HepG2 (cell line): Measurements from ENCODE around the gene NUDT3. TPM values are rescaled to one million over a fixed set of nuclear protein-coding genes. Genes with fewer than 3 reads are reported as not detected.
"Not testable (repeated sequence)": the region's sequence is repeated elsewhere in the genome, so short reads cannot be mapped to it uniquely, and the experiment has no call there.

Experiments
- ATAC-seq: fragments of 200-7000 bp; cut with Tn5 transposase; 3 replicates; pipeline ENCODE4 v1.9.1; 2020; ENCODE audit warnings: mild to moderate bottlenecking, moderate library complexity
- BruUV-seq: library from RNA; stranded (reverse); fragments of 400-500 nt; replicated peaks from 2 replicates; lab custom pipeline; 2021; lab: Mats Ljungman, UMichigan
- CTCF ChIA-PET: fragments of 300-600 bp; formaldehyde crosslinking; extraction: SDS; loops from one replicate; lab custom pipeline; 2021; ENCODE audit warnings: low total read pairs, inconsistent platforms, low intra/inter-chr PET ratio; lab: Yijun Ruan, JAX
- POLR2A ChIA-PET: fragments of 350-600 bp; sonication (Branson Sonifier 250); formaldehyde crosslinking; loops from one replicate; lab custom pipeline; 2020; ENCODE audit warnings: antibody characterized with exemption, inconsistent platforms; lab: Yijun Ruan, JAX
- DNase-seq: peaks from one replicate; pipeline ENCODE4 v3.0.0-alpha.2; 2015; ENCODE audit warnings: low spot score
- FAIRE-seq: peaks from 3 replicates; lab custom pipeline; 2011; peaks lifted over from hg19 to GRCh38; lab: Jason Lieb, UNC
- H2AFZ ChIP-seq: one replicate; pipeline ENCODE4 v1.6.1; 2011; ENCODE audit warnings: low read length, inconsistent platforms
- H3K27ac ChIP-seq: fragments of 300-600 bp; 3 replicates; pipeline ENCODE4 v1.8.0; 2011; ENCODE audit warnings: mixed run types, mild to moderate bottlenecking, mixed read lengths, low read length, inconsistent platforms; ENCODE audit not compliant: insufficient read depth; ENCODE audit errors: extremely low read length
- H3K27me3 ChIP-seq, 2 experiments: fragments of 200-600 bp in 1 of 2; 2 replicates in 1 of 2; 3 replicates in 1 of 2; pipeline versions ENCODE4 v1.6.0 to v1.8.0; 2011; ENCODE audit warnings: low read length in 2 of 2, mild to moderate bottlenecking in 2 of 2, moderate library complexity in 2 of 2, inconsistent platforms in 1 of 2; ENCODE audit not compliant: insufficient read depth in 2 of 2, control insufficient read depth in 1 of 2
- H3K36me3 ChIP-seq, 2 experiments: fragments of 200-600 bp in 1 of 2; replicated peaks in 1 of 2; 2 replicates in 1 of 2; 3 replicates in 1 of 2; pipeline versions ENCODE4 v1.5.1 to v1.8.0; 2011; ENCODE audit warnings: low read length in 2 of 2, inconsistent platforms in 1 of 2; ENCODE audit not compliant: insufficient read depth in 2 of 2, control insufficient read depth in 1 of 2
- H3K4me1 ChIP-seq: 2 replicates; pipeline ENCODE4 v1.5.1; 2012; ENCODE audit warnings: low read length, inconsistent platforms; ENCODE audit not compliant: insufficient read depth
- H3K4me2 ChIP-seq: 2 replicates; pipeline ENCODE4 v1.6.0; 2011; ENCODE audit warnings: low read depth, low read length, inconsistent platforms
- H3K4me3 ChIP-seq, 3 experiments: fragments of 200-600 bp in 1 of 3; sonication (generic), shearing (Covaris generic) in 1 of 3; replicated peaks in 1 of 3; 2 replicates each; pipeline ENCODE4 v1.5.1; 2011 to 2016; ENCODE audit warnings: low read length in 3 of 3, inconsistent platforms in 2 of 3, low read depth in 2 of 3, mild to moderate bottlenecking in 2 of 3, control low read depth in 1 of 3, mixed read lengths in 1 of 3; ENCODE audit not compliant: insufficient read depth in 1 of 3
- H3K79me2 ChIP-seq: one replicate; pipeline ENCODE4 v1.6.1; 2011; ENCODE audit warnings: low read length, inconsistent platforms; ENCODE audit not compliant: insufficient read depth
- H3K9ac ChIP-seq: 2 replicates; pipeline ENCODE4 v1.6.0; 2011; ENCODE audit warnings: mild to moderate bottlenecking, low read depth, low read length, inconsistent platforms; ENCODE audit not compliant: insufficient read depth
- H3K9me3 ChIP-seq: 2 replicates; pipeline ENCODE4 v1.5.1; 2012; ENCODE audit warnings: mild to moderate bottlenecking, low read length
- H4K20me1 ChIP-seq: 2 replicates; pipeline ENCODE4 v1.6.0; 2011; ENCODE audit warnings: inconsistent platforms, mild to moderate bottlenecking, low read length, moderate library complexity; ENCODE audit not compliant: insufficient read depth
- HNRNPK ChIP-seq: fragments of 200-400 bp; formaldehyde crosslinking; IDR thresholded peaks from 2 replicates; pipeline ENCODE4 v1.6.1; 2018; ENCODE audit warnings: low read length, low read depth, moderate library complexity, mild to moderate bottlenecking; ENCODE audit not compliant: poor library complexity, severe bottlenecking
- LBX2 ChIP-seq: sonication (generic); formaldehyde crosslinking; IDR thresholded peaks from 2 replicates; pipeline ENCODE4 v1.5.0; 2020; ENCODE audit warnings: missing genetic modification reagents, mild to moderate bottlenecking, borderline replicate concordance
- MAFF ChIP-seq: IDR thresholded peaks from 2 replicates; pipeline ENCODE4 v1.6.1; 2011; ENCODE audit warnings: low read depth, low read length, improper control_type of control experiment
- NFE2L2 ChIP-seq: fragments of 150-350 bp; IDR thresholded peaks from 2 replicates; pipeline ENCODE4 v1.6.1; 2014; ENCODE audit warnings: low read length
- NFIC ChIP-seq: IDR thresholded peaks from 2 replicates; pipeline ENCODE4 v1.6.1; 2012; ENCODE audit warnings: mild to moderate bottlenecking, low read length, inconsistent platforms
- PLSCR1 ChIP-seq: sonication (generic); formaldehyde crosslinking; IDR thresholded peaks from 2 replicates; pipeline ENCODE4 v1.5.0; 2020; ENCODE audit warnings: missing genetic modification reagents, mild to moderate bottlenecking, borderline replicate concordance
- RBM22 ChIP-seq: fragments of 200-400 bp; formaldehyde crosslinking; optimal IDR thresholded peaks from 2 replicates; pipeline ENCODE3; 2017; ENCODE audit warnings: mild to moderate bottlenecking, low read length, moderate library complexity
- RXRA ChIP-seq: sonication (generic); formaldehyde crosslinking; IDR thresholded peaks from 2 replicates; pipeline ENCODE4 v1.5.1; 2020; ENCODE audit warnings: missing genetic modification reagents
- TBP ChIP-seq: sonication (generic); formaldehyde crosslinking; IDR thresholded peaks from 2 replicates; pipeline ENCODE4 v1.5.0; 2020; ENCODE audit warnings: missing genetic modification reagents
- XRCC5 ChIP-seq: fragments of 200-400 bp; formaldehyde crosslinking; optimal IDR thresholded peaks from 2 replicates; pipeline ENCODE3; 2017; ENCODE audit warnings: mild to moderate bottlenecking, low read length
- ZNF652 ChIP-seq: IDR thresholded peaks from 2 replicates; pipeline ENCODE4 v1.6.1; 2016; ENCODE audit warnings: low read depth, borderline replicate concordance
- ZNF7 ChIP-seq: IDR thresholded peaks from 2 replicates; pipeline ENCODE4 v1.6.1; 2016; ENCODE audit warnings: missing biosample characterization, missing genetic modification reagents
- ZNF768 ChIP-seq: sonication (generic); formaldehyde crosslinking; IDR thresholded peaks from 2 replicates; pipeline ENCODE4 v1.4.0; 2020; ENCODE audit warnings: missing genetic modification reagents
- WGBS: methylation state at CpG from one replicate; pipeline ENCODE4 v1.1.6; 2017; ENCODE audit warnings: low lambda C conversion rate; 5-methylcytosine and 5-hydroxymethylcytosine counted together
- in situ Hi-C: cut with HindIII; loops from 2 replicates; pipeline ENCODE4 v1.10.0; 2017; ENCODE audit warnings: low pct_unique_long_range_greater_than_20kb; ENCODE audit not compliant: extremely low pct_ligation_motif_present
- intact Hi-C: fragments of 100-400 bp; cut with micrococcal nuclease; formaldehyde crosslinking; loops from one replicate; pipeline ENCODE4 v1.10.0; 2022; ENCODE audit not compliant: unreplicated experiment
- polyA plus RNA-seq, 8 experiments: library from polyadenylated mRNA; depleted of rRNA in 3 of 8; stranded (reverse) in 7 of 8; unstranded in 1 of 8; fragments of >200 nt; fragmentation: Illumina TruSeq in 4 of 8; extraction: Trizol in 4 of 8; gene quantifications; 2 replicates each; pipeline versions ENCODE4 v1.2.1 to v1.2.3, GENCODE V29; 2011 to 2016; ENCODE audit warnings: low read depth in 4 of 8, missing spikeins in 1 of 8, mixed read lengths in 1 of 8; ENCODE audit not compliant: insufficient read depth in 1 of 8
- total RNA-seq, 5 experiments: library from RNA; depleted of rRNA; stranded (reverse); fragments of >200 nt; fragmentation: Illumina TruSeq; extraction: Trizol; gene quantifications; 2 replicates each; pipeline ENCODE4 v1.2.3, GENCODE V29; 2016; ENCODE audit warnings: low read depth in 1 of 5

The NUDT3 gene
- total and polyA plus RNA-seq, 2 of the 13 experiments (the other 11 are each of a cell fraction or from before 2014, with no cell fraction given), result 20.2 to 20.6 TPM

- H2AFZ ChIP-seq, H4K20me1 ChIP-seq, ATAC-seq, H3K79me2 ChIP-seq, H3K4me3 ChIP-seq, H3K27ac ChIP-seq, DNase-seq, H3K27me3 ChIP-seq, H3K4me2 ChIP-seq, FAIRE-seq, H3K9ac ChIP-seq, H3K9me3 ChIP-seq: not testable (repeated sequence)
- Histone ChIP-seq H3K36me3 (peaks cover 22 to 45% of the 10 kb centered on the region in 2 experiments; a peak in 4 of 5 replicates), H3K4me1 (peaks cover 56% of the 10 kb centered on the region)
- BruUV-seq, result TSS peak; percentile 42
- in situ Hi-C loops (loop anchor here (5.0 to 25.0 kb wide), 2 partner anchors 172 to 367 kb away; no protein-coding TSS in a partner anchor), intact Hi-C loops (loop anchor here (5.0 kb wide), 1 partner anchor 362 kb away; no protein-coding TSS in a partner anchor)
- POLR2A ChIA-PET, result interaction anchor here (1.3 to 5.9 kb wide), 4 partner anchors 21 to 181 kb away, joined by 4 to 100 read pairs (median 7); partner anchors contain the start of gene RPS10
- CTCF ChIA-PET, result interaction anchor here (1.4 kb wide), 1 partner anchor 170 kb away, joined by 8 read pairs; no protein-coding TSS in a partner anchor
- 94% methylated on average over 13 of the region's 13 CpGs for WGBS
Observed at GRCh38 chr6:34245032-34245760, 147.3 kb downstream of the NUDT3 start.

- Histone ChIP-seq H3K9ac (peak overlapping the region; percentile 33; the same call in 1 of the 2 replicates), H2AFZ (no peak overlapping the region), H4K20me1 (0 out of 2 replicates have a peak, but pooled peaks cover 4% of the 10 kb centered on the region), H3K27me3 (no peaks in the 10 kb centered on the region), H3K36me3 (peaks cover 22 to 45% of the 10 kb centered on the region in 2 experiments; a peak in 4 of 5 replicates), H3K79me2 (peaks cover 9% of the 10 kb centered on the region), H3K4me3 (no peak overlapping the region), H3K4me2 (no peak overlapping the region), H3K4me1 (peaks cover 58% of the 10 kb centered on the region), H3K9me3 (no peaks in the 10 kb centered on the region), H3K27ac (peak overlapping the region; percentile 20)
- intact Hi-C loops, result no loop called here
- in situ Hi-C loops, result loop anchor here (25.0 kb wide), 1 partner anchor 368 kb away; no protein-coding TSS in a partner anchor
- WGBS, result 77% methylated on average over 13 of the region's 19 CpGs
- ChIA-PET POLR2A (interaction anchor here (1.3 to 1.9 kb wide), 4 partner anchors 20 to 182 kb away, joined by 4 to 7 read pairs (median 6); partner anchors contain the start of gene RPS10), CTCF (interaction anchor here (1.4 kb wide), 1 partner anchor 171 kb away, joined by 8 read pairs; no protein-coding TSS in a partner anchor)
- no TSS peak for BruUV-seq
- peak; percentile 75 for DNase-seq
- peak; percentile 4; the same call in 1 of the 3 replicates for ATAC-seq
- FAIRE-seq, result no peak
- TF ChIP-seq NFIC, result no peak
- no peak for TF ChIP-seq ZNF652
- peak; percentile 7 for TF ChIP-seq XRCC5
- TF ChIP-seq NFE2L2, result peak; percentile 87
- peak; percentile 55 for TF ChIP-seq RBM22
- TF ChIP-seq ZNF7 (CRISPR knock-in tag), result 0 out of 2 replicates have a peak, but pooled peaks have one; percentile 3
- TF ChIP-seq LBX2, result no peak
- peak; percentile 47; the same call in 1 of the 2 replicates for TF ChIP-seq RXRA (CRISPR knock-in tag)
- TF ChIP-seq PLSCR1 (CRISPR knock-in tag), result no peak
- peak; percentile 44; the same call in 1 of the 2 replicates for TF ChIP-seq MAFF
- TF ChIP-seq ZNF768 (CRISPR knock-in tag), result no peak
- peak; percentile 93 for TF ChIP-seq HNRNPK
- no peak for TF ChIP-seq TBP
Observed at GRCh38 chr6:34243901-34244884, 148.3 kb downstream of the NUDT3 start.
